MM.1S (cell line): ENCODE measurements around the gene PCDHGB2.
"Not testable (repeated sequence)": the region's sequence is repeated elsewhere in the genome, so short reads cannot be mapped to it uniquely, and the experiment has no call there.

Source experiments
- DNase-seq: peaks from one replicate; pipeline ENCODE4 v3.0.0-alpha.2; 2015
- H2AFZ ChIP-seq: fragments of 300-600 bp; sonication (generic); 2 replicates; pipeline ENCODE4 v1.6.0; 2016; ENCODE audit warnings: antibody characterized with exemption, low read length
- H3F3A ChIP-seq: fragments of 300-600 bp; sonication (generic); 2 replicates; pipeline ENCODE4 v1.6.1; 2016; ENCODE audit warnings: mild to moderate bottlenecking, antibody characterized with exemption, low read length, moderate library complexity, mixed read lengths; ENCODE audit not compliant: insufficient read depth
- H3K27ac ChIP-seq: fragments of 300-600 bp; sonication (generic); 2 replicates; pipeline ENCODE4 v1.5.1; 2016; ENCODE audit warnings: mild to moderate bottlenecking, low read length
- H3K27me3 ChIP-seq: fragments of 300-600 bp; sonication (generic); replicated peaks from 2 replicates; pipeline ENCODE4 v1.6.0; 2016; ENCODE audit warnings: low read length; ENCODE audit not compliant: insufficient read depth
- H3K36me3 ChIP-seq: fragments of 300-600 bp; sonication (generic); replicated peaks from 2 replicates; pipeline ENCODE4 v1.6.1; 2016; ENCODE audit warnings: mild to moderate bottlenecking, low read length, mixed read lengths; ENCODE audit not compliant: insufficient read depth
- H3K4me1 ChIP-seq: fragments of 300-600 bp; sonication (generic); 2 replicates; pipeline ENCODE4 v1.6.1; 2016; ENCODE audit warnings: low read length, mixed read lengths
- H3K4me2 ChIP-seq: fragments of 300-600 bp; sonication (generic); 2 replicates; pipeline ENCODE4 v1.6.0; 2016; ENCODE audit warnings: low read depth, low read length
- H3K4me3 ChIP-seq: fragments of 300-600 bp; sonication (generic); 2 replicates; pipeline ENCODE4 v1.5.1; 2016; ENCODE audit warnings: low read length, mixed read lengths
- H3K79me2 ChIP-seq: fragments of 300-600 bp; sonication (generic); 2 replicates; pipeline ENCODE4 v1.6.1; 2016; ENCODE audit warnings: mixed run types, low read length, mixed read lengths
- H3K9ac ChIP-seq: fragments of 300-600 bp; sonication (generic); 2 replicates; pipeline ENCODE4 v1.6.1; 2016; ENCODE audit warnings: low read length, mixed read lengths
- H3K9me2 ChIP-seq: fragments of 300-600 bp; sonication (generic); replicated peaks from 2 replicates; pipeline ENCODE4 v1.6.1; 2016; ENCODE audit warnings: mild to moderate bottlenecking, low read length, mixed read lengths; ENCODE audit not compliant: insufficient read depth
- H3K9me3 ChIP-seq: fragments of 300-600 bp; sonication (generic); replicated peaks from 2 replicates; pipeline ENCODE4 v1.6.1; 2016; ENCODE audit warnings: mild to moderate bottlenecking, low read length, mixed read lengths; ENCODE audit not compliant: insufficient read depth
- H4K20me1 ChIP-seq: fragments of 300-600 bp; sonication (generic); 2 replicates; pipeline ENCODE4 v1.6.1; 2016; ENCODE audit warnings: mild to moderate bottlenecking, low read length, moderate library complexity, mixed read lengths; ENCODE audit not compliant: insufficient read depth
- EZH2 ChIP-seq: fragments of 300-600 bp; sonication (generic); optimal IDR thresholded peaks from 2 replicates; pipeline ENCODE3; 2017; ENCODE audit warnings: low read depth, mild to moderate bottlenecking, antibody characterized with exemption, low read length, mixed read lengths
- EZH2phosphoT487 ChIP-seq: fragments of 300-600 bp; sonication (generic); IDR thresholded peaks from 2 replicates; pipeline ENCODE4 v1.6.1; 2018; ENCODE audit warnings: antibody characterized with exemption, low read length
- TF ChIP-seq, protein P1 (sequence below): fragments of 300-600 bp; sonication (generic); IDR thresholded peaks from 2 replicates; pipeline ENCODE4 v1.5.1; 2016; ENCODE audit warnings: antibody characterized with exemption, low read length, mixed read lengths

Gene PCDHGB2

DNA sequence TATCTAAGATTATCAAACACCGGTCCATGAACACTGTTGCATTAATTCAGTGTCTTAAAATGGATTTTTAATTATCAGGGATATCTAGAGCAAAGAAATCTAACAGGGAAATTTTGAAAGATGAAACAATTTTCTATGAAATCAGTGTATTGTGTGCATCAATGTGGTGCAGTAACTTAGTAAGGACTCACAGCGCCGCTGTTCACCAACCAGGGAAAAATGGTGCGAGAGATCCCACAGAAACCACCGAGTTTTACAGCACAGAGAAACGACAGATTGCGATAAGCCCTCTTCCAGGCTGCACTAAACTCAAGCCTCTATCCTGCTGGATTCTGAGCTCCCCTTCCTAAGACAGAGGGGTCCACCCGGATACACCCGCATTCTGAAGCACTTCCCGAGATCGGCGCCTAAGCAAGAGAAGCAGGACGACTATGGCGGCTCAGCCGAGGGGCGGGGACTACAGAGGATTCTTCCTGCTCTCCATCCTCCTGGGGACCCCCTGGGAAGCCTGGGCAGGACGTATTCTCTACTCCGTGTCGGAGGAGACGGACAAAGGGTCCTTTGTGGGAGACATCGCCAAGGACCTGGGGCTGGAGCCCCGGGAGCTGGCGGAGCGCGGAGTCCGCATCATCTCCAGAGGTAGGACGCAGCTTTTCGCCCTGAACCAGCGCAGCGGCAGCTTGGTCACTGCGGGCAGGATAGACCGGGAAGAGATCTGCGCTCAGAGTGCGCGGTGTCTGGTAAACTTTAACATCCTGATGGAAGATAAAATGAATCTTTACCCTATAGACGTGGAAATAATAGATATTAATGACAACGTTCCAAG lies 22.9 kb downstream of the PCDHGB2 start, which contains the start of gene PCDHGA7:
Gene PCDHGA7 (plus strand): TSS at position 274 of the 826 bp plus-strand sequence. CDS start 158 bp downstream, at position 432.
- H3K27ac ChIP-seq, result no peak within 1 kb of the TSS
- peak within 1 kb of the TSS; percentile 85 for H2AFZ ChIP-seq
- H3K4me3 ChIP-seq, result peak within 1 kb of the TSS; percentile 80
- no peaks in the 10 kb centered on the region for H4K20me1 ChIP-seq
- H3K9me2 ChIP-seq, result no peaks in the 10 kb centered on the region
- TF ChIP-seq, protein P1, sequence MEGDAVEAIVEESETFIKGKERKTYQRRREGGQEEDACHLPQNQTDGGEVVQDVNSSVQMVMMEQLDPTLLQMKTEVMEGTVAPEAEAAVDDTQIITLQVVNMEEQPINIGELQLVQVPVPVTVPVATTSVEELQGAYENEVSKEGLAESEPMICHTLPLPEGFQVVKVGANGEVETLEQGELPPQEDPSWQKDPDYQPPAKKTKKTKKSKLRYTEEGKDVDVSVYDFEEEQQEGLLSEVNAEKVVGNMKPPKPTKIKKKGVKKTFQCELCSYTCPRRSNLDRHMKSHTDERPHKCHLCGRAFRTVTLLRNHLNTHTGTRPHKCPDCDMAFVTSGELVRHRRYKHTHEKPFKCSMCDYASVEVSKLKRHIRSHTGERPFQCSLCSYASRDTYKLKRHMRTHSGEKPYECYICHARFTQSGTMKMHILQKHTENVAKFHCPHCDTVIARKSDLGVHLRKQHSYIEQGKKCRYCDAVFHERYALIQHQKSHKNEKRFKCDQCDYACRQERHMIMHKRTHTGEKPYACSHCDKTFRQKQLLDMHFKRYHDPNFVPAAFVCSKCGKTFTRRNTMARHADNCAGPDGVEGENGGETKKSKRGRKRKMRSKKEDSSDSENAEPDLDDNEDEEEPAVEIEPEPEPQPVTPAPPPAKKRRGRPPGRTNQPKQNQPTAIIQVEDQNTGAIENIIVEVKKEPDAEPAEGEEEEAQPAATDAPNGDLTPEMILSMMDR, result peak; percentile 76
- no peak for TF ChIP-seq EZH2phosphoT487
- no peaks in the 10 kb centered on the region for H3K36me3 ChIP-seq
- H3K79me2 ChIP-seq, result no peaks in the 10 kb centered on the region
- no peaks in the 10 kb centered on the region for H3K9me3 ChIP-seq
- H3F3A ChIP-seq, result no peaks in the 10 kb centered on the region
- H3K27me3 ChIP-seq, result peaks cover 8% of the 10 kb centered on the region; the same call in 1 of the 2 replicates
- no peaks in the 10 kb centered on the region for H3K4me1 ChIP-seq
- peak within 1 kb of the TSS; percentile 23; the same call in 1 of the 2 replicates for H3K9ac ChIP-seq
- peak within 1 kb of the TSS; percentile 66 for H3K4me2 ChIP-seq
- DNase-seq, result peak; percentile 60

DNA sequence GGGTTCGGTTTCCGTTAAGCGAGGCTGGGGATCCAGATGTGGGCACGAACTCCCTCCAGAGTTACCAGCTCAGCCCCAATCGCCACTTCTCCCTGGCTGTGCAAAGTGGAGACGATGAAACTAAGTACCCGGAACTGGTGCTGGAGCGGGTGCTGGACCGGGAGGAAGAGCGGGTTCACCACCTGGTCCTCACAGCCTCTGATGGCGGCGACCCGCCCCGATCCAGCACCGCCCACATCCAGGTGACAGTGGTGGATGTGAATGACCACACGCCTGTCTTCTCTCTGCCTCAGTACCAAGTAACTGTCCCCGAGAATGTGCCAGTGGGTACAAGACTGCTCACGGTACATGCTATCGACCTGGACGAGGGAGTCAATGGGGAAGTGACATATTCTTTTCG lies 23.6 kb downstream of the PCDHGB2 start:
- H3K9me2 ChIP-seq, result no peaks in the 10 kb centered on the region
- no peak overlapping the region for H3K27ac ChIP-seq
- peak overlapping the region; percentile 66; the same call in 1 of the 2 replicates for H3K4me2 ChIP-seq
- no peaks in the 10 kb centered on the region for H3F3A ChIP-seq
- no peaks in the 10 kb centered on the region for H4K20me1 ChIP-seq
- H3K4me1 ChIP-seq, result no peaks in the 10 kb centered on the region
- H3K79me2 ChIP-seq, result no peaks in the 10 kb centered on the region
- H3K4me3 ChIP-seq, result peak overlapping the region; percentile 80
- no peaks in the 10 kb centered on the region for H3K9me3 ChIP-seq
- no peak for DNase-seq
- TF ChIP-seq EZH2phosphoT487 (no peak), EZH2 (no peak)
- TF ChIP-seq, protein P1, result no peak
- H3K27me3 ChIP-seq, result peaks cover 6% of the 10 kb centered on the region; the same call in 1 of the 2 replicates
- no peak overlapping the region; the same call in 1 of the 2 replicates for H2AFZ ChIP-seq
- H3K9ac ChIP-seq, result no peak overlapping the region
- no peaks in the 10 kb centered on the region for H3K36me3 ChIP-seq

DNA sequence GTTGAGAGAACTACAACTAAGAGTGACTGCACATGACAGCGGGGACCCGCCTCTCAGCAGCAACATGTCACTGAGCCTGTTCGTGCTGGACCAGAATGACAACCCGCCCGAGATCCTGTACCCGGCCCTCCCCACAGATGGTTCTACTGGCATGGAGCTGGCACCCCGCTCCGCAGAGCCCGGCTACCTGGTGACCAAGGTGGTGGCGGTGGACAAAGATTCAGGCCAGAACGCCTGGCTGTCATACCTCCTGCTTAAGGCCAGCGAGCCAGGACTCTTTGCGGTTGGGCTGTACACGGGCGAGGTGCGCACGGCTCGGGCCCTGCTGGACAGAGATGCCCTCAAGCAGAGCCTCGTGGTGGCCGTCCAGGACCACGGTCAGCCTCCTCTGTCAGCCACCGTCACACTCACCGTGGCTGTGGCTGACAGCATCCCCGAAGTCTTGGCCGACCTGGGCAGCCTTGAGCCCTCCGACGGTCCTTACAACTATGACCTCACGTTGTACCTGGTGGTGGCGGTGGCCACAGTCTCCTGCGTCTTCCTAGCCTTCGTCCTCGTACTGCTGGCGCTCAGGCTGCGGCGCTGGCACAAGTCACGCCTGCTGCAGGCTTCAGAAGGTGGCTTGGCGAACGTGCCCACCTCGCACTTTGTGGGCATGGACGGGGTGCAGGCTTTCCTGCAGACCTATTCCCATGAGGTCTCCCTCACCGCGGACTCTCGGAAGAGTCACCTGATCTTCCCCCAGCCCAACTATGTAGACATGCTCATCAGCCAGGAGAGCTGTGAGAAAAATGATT lies 24.9 kb downstream of the PCDHGB2 start:
- H3K36me3 ChIP-seq, result no peaks in the 10 kb centered on the region
- no peak overlapping the region for H3K4me2 ChIP-seq
- H3K9ac ChIP-seq, result no peak overlapping the region
- H2AFZ ChIP-seq, result no peak overlapping the region
- H3K4me1 ChIP-seq, result no peaks in the 10 kb centered on the region
- no peak overlapping the region for H3K4me3 ChIP-seq
- no peak for DNase-seq
- TF ChIP-seq EZH2phosphoT487, result no peak
- TF ChIP-seq, protein P1, result no peak
- no peak for TF ChIP-seq EZH2
- no peaks in the 10 kb centered on the region for H3F3A ChIP-seq
- no peaks in the 10 kb centered on the region for H3K9me2 ChIP-seq
- no peaks in the 10 kb centered on the region for H3K9me3 ChIP-seq
- H3K79me2 ChIP-seq, result no peaks in the 10 kb centered on the region
- H3K27ac ChIP-seq, result no peak overlapping the region
- H3K27me3 ChIP-seq, result peaks cover 6% of the 10 kb centered on the region; the same call in 1 of the 2 replicates
- no peaks in the 10 kb centered on the region for H4K20me1 ChIP-seq

DNA sequence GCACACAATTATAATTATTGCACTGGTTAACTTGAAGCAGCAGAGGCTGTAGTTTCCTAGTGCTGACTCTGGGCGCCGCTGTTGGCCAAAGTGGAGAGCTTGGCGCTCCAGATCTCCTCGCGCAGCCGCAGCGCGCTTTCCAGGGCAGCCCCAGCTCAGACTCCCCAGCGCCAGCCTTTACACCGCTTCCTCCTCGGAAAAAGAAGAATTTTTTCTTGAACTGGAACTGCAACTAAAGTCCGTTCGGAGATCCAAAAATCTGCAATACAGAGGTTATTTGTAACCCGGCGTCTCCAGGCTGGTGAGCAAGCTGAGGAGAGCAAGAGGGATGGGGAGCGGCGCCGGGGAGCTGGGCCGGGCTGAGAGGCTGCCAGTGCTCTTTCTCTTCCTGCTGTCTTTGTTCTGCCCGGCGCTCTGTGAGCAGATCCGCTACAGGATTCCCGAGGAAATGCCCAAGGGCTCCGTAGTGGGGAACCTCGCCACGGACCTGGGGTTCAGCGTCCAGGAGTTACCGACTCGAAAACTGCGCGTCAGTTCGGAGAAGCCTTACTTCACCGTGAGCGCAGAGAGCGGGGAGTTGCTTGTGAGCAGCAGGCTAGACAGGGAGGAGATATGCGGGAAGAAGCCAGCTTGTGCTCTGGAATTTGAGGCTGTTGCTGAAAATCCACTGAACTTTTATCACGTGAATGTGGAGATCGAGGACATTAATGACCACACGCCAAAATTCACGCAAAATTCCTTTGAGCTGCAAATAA lies 27.9 kb downstream of the PCDHGB2 start, which contains the start of gene PCDHGB4:
Gene PCDHGB4 (plus strand): TSS at position 142 of the 755 bp plus-strand sequence. CDS start 187 bp downstream, at position 329.
- H3F3A ChIP-seq, H4K20me1 ChIP-seq, H3K9me2 ChIP-seq, DNase-seq, H3K9me3 ChIP-seq, H3K36me3 ChIP-seq, H3K9ac ChIP-seq, H2AFZ ChIP-seq, H3K4me3 ChIP-seq, H3K4me1 ChIP-seq, H3K79me2 ChIP-seq, H3K27ac ChIP-seq: not testable (repeated sequence)
- Histone ChIP-seq H3K4me2 (peak within 1 kb of the TSS; percentile 43; the same call in 1 of the 2 replicates), H3K27me3 (peaks cover 11% of the 10 kb centered on the region; the same call in 1 of the 2 replicates)
